ENCODE data around the gene TMEM187.
A peak's percentile ranks its signal among the peaks of the same experiment; 100 is the strongest.

The TMEM187 gene

DNA sequence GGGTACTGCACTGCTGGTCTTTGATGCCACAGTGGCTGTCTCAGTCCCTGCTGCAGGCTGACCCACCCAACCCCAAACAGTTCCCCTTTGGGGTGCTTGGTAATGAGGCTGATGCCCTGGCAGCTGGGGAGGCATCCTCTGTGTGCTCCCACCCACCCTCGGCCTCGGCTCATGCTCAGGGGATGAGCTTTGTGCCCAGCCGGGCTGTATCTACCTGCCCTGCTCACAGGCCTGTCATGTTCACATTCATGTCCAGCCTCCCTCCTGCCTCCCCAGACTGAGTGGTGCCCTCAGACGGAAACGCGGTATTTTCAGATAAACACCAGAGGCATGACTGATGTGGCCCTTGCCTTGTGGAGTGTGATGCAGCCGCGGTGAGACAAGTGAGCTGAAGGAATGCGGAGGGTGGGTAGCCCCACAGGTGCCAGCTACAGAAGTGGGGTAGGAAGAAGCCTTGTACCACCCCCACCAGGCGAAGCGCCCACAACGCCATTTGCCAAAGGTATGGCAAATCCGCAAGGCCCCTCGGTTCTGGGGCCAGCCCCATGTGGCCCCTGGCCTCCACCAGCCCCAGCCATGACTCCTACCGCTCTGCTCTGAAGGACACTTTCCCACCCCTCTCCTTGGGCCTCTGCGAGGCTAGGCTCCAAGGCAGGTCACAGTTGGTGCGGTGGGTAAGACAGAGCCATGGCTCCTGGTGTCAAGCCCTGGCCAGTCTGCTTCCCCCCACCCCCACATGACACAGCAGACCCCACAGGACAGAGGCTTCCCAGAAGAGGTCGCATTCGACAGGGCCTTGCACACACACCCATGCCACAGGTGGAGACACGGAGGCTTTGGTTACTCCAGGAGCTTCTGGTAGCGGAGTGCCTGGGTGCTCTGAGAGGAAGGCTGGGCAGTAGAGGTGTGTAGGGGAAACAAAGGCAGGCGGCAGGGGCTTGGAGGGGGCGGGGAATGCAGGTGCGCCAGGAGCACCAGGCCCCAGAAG lies 26.3 kb upstream of the TMEM187 start:
- no peak overlapping the region for H3K27ac Mint-ChIP-seq
- peaks cover 14% of the 10 kb centered on the region for H3K36me3 Mint-ChIP-seq (ENCODE audit: low read depth)
- H3K9me3 Mint-ChIP-seq, result no peaks in the 10 kb centered on the region
- H3K4me1 Mint-ChIP-seq (ENCODE audit: low read depth), result peaks cover 16% of the 10 kb centered on the region
- no peak overlapping the region for H3K4me3 Mint-ChIP-seq
- H3K27me3 Mint-ChIP-seq (ENCODE audit: low read depth), result no peaks in the 10 kb centered on the region

DNA sequence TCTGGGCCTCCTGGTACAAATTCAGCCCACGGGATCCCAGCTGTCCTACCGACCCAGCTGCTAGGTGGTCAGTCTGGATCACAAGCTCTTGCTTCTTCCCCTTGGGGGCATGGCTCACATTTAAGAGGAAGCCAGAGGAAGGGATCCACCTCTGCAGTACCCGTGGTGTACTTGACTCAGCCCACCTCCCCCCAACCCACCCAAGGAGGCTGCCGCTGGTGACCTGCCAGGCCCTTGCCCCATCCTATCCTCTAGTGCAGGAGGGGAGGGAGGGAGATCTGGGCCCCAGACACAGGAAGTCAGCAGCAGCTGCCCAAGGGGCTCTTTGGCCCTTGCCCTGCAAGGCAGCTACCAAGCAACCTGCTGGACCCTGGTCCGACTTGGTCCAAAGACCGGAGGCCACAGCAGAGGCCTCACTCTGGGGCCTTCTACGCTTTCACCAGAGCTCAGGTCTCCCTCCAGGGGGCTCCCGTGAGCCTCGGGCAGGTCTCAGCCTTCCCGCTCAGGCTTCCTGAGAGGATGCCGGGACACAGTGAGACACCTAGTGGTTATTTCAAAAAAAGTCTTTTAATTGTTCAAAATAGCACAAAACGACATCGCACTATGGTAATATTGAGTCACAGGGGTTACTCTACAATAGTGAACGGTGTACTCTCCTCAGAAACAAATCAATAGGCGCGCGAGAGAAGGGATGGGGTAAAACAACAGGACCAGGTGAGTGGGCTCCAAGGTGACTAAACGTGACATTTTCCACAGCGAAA lies 25.4 kb upstream of the TMEM187 start:
- Mint-ChIP-seq H3K4me1 (ENCODE audit: low read depth) (peaks cover 14% of the 10 kb centered on the region), H3K36me3 (ENCODE audit: low read depth) (peaks cover 17% of the 10 kb centered on the region), H3K27me3 (ENCODE audit: low read depth) (no peaks in the 10 kb centered on the region), H3K27ac (peak overlapping the region; percentile 87), H3K9me3 (no peaks in the 10 kb centered on the region), H3K4me3 (peak overlapping the region; percentile 3)

DNA sequence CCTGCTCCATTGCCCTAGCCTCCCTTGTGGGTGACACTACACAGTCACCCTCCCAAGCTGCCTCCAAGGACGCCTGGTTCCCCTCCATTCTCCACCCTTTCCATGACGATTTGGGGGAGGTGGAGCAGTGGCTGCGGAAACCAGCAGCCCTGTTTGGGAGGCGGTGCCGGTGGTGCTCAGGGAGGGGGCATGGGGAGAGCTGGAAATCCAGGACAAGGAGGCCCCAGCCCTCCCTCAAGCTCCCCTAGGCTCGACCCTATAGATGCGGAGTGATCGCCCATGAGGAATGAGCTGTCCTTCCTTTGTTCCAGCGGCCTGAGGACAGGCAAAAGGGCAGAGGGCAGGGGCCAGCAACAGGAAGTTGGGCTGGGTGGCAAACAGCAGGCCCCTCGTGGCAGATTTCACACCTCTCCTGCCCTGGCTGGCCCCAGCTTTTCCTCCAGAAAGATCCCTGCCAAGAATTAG lies 24.5 kb upstream of the TMEM187 start:
- H3K36me3 Mint-ChIP-seq (ENCODE audit: low read depth), result peaks cover 17% of the 10 kb centered on the region

DNA sequence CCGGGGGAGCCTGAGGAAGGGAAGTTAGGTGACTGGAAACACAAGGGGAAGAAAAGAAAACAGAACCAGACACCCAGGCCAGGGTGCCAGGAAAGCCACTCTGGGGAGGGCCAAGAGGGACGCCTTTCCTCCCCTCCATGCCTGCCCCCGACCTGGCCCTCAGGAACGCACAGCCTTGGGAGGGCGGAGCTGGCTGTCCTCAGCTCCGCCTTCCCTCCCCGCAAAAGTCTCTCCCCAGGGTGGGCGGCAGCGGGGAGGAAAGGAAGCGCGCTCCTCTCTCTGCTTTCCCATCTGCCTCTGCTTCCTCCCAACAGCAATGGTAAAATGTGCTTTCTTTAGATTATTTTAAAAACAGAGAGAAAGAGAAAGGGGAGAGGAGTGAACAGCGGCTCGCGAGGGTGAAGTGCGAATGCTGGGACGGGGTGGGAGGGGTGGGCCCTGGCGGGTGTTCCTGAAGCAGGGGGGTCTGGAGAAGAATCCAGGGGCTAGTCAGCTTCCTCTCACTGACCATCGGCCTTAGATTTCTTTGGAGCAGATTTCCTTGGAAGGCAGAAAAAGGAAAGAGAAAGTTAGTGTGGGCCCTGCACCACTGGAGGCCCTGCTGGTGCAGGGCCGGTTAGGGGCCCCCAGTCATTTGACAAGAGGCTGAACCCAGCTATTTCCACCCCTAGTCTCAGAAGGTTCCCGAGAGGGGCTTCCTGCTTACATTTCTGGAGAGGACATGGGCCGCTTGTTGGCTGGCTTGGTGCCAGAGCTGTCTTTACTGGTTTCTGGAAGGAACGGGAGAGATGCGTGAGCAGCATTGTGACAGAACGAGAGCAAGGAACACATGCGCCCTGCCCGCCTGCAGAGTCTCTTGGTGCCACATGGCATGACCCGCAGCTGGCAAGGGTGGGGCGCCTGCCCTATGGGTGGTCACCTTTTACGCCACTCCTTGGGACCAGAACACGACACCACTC lies 23.4 kb upstream of the TMEM187 start:
- H3K27me3 Mint-ChIP-seq (ENCODE audit: low read depth), result no peaks in the 10 kb centered on the region
- H3K4me1 Mint-ChIP-seq (ENCODE audit: low read depth), result peaks cover 14% of the 10 kb centered on the region
- peak overlapping the region; percentile 25 for H3K4me3 Mint-ChIP-seq
- peak overlapping the region; percentile 31 for H3K27ac Mint-ChIP-seq
- peaks cover 19% of the 10 kb centered on the region for H3K36me3 Mint-ChIP-seq (ENCODE audit: low read depth)
- H3K9me3 Mint-ChIP-seq, result no peaks in the 10 kb centered on the region

More for the DNA sequence above, 24.5 kb upstream of the TMEM187 start:
- peaks cover 14% of the 10 kb centered on the region for H3K4me1 Mint-ChIP-seq (ENCODE audit: low read depth)
- no peak overlapping the region for H3K4me3 Mint-ChIP-seq
- H3K27me3 Mint-ChIP-seq (ENCODE audit: low read depth), result no peaks in the 10 kb centered on the region
- H3K27ac Mint-ChIP-seq, result peak overlapping the region; percentile 41
- no peaks in the 10 kb centered on the region for H3K9me3 Mint-ChIP-seq

DNA sequence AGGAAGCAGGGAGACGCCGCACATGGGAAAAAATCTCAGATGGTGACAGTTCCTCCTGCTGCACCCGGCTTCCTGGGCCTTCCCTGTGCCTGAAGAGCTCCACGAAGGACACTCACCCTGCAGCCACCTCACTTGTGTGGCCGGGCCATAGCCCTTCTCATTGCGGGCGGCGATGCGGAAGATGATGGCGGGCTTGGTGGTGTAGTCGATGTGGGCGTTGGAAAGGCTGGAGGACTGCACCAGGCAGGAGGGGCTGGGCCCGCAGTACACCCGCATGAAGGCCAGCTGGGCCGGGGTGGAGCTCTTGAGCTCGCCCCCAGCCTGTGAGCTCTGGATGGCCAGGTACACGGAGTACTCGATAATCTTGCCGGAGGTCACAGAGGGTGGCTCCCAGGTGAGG lies 22.4 kb upstream of the TMEM187 start:
- H3K4me3 Mint-ChIP-seq, result no peak overlapping the region
- H3K27me3 Mint-ChIP-seq (ENCODE audit: low read depth), result no peaks in the 10 kb centered on the region
- peaks cover 11% of the 10 kb centered on the region for H3K4me1 Mint-ChIP-seq (ENCODE audit: low read depth)
- H3K36me3 Mint-ChIP-seq (ENCODE audit: low read depth), result peaks cover 17% of the 10 kb centered on the region
- H3K27ac Mint-ChIP-seq, result no peak overlapping the region
- H3K9me3 Mint-ChIP-seq, result no peaks in the 10 kb centered on the region

DNA sequence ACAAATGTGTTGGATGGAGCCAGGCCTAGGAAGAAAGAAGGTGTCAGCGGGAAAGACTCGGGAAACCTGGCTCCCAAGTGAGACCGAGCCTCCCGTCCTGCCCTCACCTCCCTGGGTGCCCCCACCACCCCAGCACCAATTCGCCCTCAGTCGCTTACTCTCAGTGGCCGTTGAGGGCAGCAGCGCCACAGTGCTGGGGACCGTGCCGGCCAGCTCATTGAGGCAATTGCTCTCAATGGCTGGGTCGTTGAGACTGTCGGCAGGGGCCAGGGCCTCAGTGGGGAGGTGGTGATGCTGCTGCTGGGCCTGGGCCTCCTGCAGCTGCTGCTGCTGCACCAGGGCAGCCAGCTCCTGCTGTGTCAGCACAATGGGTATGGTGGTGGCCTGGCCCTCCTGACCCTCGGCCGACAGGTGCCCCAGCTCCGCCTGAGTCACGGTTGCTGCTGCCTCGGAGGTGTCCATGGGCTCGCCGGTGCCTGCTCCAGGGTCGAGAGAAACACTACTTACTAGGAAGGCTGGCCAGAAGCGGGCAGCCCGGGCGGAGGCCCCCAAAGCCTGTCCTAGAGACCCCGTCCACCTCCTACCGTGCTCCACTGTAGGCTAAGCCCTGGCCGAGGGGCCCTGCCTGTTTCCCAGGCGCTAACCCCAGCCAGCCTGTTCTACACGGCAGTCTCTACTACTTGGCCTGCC lies 20.7 kb upstream of the TMEM187 start:
- no peak overlapping the region for H3K27ac Mint-ChIP-seq

DNA sequence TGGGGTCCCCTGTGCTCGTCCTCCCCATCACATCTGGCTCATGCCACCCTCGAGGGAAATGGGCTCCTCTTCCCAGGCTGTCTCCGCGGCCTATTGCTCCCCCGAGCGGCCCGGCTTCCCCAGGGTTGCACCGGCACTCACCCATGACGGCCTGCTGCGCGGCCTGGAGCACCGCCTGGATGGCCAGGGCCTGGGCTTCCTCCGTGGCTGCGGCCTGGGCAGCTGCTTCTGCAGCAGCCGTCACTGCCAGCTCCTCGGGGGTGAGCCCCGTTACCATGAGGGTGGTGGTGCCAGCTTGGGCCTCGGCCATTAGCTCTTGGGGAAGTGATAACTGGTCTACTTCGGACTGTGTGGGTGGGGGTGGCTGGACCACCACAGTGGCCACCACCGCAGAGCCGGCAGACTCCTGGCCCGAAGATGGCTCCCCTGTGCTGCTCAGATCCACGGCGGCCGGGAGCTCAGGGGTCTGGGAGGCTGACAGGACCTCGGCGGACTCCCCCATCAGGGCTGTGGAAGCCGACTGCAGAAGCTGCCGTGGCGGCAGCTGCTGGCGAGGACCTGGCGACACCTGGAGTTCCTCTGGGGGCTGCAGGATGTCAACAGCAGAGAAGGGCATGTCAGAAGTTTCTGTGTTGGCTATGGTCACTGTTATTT lies 20.1 kb upstream of the TMEM187 start:
- Mint-ChIP-seq H3K4me3 (no peak overlapping the region), H3K4me1 (ENCODE audit: low read depth) (peaks cover 11% of the 10 kb centered on the region), H3K36me3 (ENCODE audit: low read depth) (peaks cover 18% of the 10 kb centered on the region), H3K27ac (no peak overlapping the region), H3K9me3 (no peaks in the 10 kb centered on the region), H3K27me3 (ENCODE audit: low read depth) (no peaks in the 10 kb centered on the region)

More for the DNA sequence above, 20.7 kb upstream of the TMEM187 start:
- no peaks in the 10 kb centered on the region for H3K27me3 Mint-ChIP-seq (ENCODE audit: low read depth)
- no peaks in the 10 kb centered on the region for H3K9me3 Mint-ChIP-seq
- H3K36me3 Mint-ChIP-seq (ENCODE audit: low read depth), result peaks cover 20% of the 10 kb centered on the region
- H3K4me3 Mint-ChIP-seq, result no peak overlapping the region
- peaks cover 13% of the 10 kb centered on the region for H3K4me1 Mint-ChIP-seq (ENCODE audit: low read depth)

DNA sequence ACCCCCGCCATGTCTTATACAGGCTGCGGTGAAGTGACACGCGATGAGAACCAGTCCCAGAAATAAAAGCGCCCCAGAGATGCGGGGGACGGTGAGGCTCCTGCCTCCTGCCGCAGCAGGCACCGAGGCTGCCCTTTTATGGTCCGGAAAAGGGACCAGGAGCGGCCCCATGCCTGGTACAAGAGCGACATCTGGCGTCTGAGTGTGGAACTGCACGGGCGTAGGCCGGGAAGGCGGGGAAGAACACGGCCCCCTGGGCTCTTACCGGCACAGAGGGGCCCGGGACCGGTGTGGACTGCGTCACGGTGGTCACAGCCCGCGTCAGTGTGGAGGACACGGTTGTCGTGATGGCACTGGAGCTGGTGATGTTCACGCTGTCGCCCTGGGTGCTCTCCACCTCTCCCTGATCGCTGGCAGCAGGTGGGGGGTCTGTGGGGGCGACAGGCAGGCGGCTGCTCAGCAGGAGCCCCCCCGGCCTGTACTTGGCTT lies 19.2 kb upstream of the TMEM187 start:
- Mint-ChIP-seq H3K36me3 (ENCODE audit: low read depth) (peaks cover 20% of the 10 kb centered on the region), H3K27ac (no peak overlapping the region)

DNA sequence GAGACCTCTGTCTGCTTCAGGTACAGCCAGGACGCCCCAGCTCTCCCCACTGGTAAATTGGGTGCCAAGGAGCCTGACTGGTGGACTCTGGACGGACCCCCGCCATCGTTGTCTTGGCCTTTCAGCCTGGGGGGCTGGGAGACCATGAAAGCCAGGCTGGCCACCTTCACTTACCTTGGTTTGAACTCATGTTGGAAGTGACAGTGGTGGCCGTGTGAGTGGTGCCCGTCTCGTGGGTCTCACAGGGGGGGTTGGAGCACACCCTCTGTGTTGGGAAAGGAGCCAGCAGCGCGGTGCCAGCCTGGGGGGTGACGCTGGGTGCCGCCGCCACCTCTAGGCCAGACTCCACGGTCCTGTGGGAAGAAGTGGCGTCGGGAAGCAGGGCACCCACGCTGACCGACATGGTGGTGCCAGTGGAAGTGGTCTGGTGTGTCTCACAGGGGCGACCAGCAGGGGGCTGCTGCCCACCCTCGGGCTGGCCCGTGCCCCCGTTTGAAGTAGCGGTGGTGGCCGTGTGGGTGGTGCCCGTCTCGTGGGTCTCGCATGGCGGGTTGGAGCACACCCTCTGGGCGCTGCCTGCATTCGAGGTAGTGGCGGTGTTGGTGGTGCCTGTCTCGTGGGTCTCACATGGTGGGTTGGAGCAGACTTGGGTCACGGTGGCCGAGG lies 18.5 kb upstream of the TMEM187 start:
- Mint-ChIP-seq H3K4me3 (no peak overlapping the region), H3K4me1 (ENCODE audit: low read depth) (peaks cover 10% of the 10 kb centered on the region), H3K36me3 (ENCODE audit: low read depth) (peaks cover 21% of the 10 kb centered on the region), H3K27ac (no peak overlapping the region), H3K27me3 (ENCODE audit: low read depth) (no peaks in the 10 kb centered on the region), H3K9me3 (no peaks in the 10 kb centered on the region)

More for the DNA sequence above, 19.2 kb upstream of the TMEM187 start:
- Mint-ChIP-seq H3K4me3 (no peak overlapping the region), H3K4me1 (ENCODE audit: low read depth) (peaks cover 10% of the 10 kb centered on the region), H3K27me3 (ENCODE audit: low read depth) (no peaks in the 10 kb centered on the region), H3K9me3 (no peaks in the 10 kb centered on the region)

DNA sequence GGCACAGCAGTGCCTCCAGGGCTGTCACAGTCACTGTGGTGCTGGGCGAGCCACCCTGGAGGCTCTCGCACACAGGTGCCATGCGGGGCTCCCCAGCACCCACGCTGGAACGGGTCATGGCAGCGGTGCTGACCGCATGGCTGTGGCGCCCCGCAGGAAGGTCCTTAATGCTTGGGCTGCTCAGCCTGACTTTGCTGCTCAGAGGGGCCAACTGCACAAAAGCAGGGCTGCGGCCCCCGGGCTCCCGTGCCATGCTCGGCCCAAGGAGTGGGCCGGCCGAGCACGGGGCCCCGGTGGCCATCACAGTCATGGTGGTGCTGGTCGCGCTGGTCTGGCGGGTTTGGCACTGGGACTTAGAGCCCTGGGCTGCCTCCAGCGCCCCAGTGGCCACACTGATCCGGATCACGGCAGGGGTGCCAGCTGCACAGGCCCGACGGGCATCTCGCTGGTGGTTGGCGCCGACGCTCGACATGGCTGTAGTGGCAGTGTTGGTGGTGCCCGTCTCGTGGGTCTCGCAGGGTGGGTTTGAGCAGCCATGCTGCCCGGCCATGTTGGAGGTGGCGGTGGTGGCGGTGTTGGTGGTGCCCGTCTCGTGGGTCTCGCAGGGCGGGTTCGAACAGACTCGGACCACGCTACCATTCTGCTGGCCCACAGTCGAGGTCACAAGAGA lies 17.9 kb upstream of the TMEM187 start:
- H3K4me1 Mint-ChIP-seq (ENCODE audit: low read depth), result peaks cover 6% of the 10 kb centered on the region
- no peak overlapping the region for H3K4me3 Mint-ChIP-seq
- no peak overlapping the region for H3K27ac Mint-ChIP-seq
- no peaks in the 10 kb centered on the region for H3K27me3 Mint-ChIP-seq (ENCODE audit: low read depth)
- H3K9me3 Mint-ChIP-seq, result no peaks in the 10 kb centered on the region
- peaks cover 19% of the 10 kb centered on the region for H3K36me3 Mint-ChIP-seq (ENCODE audit: low read depth)

DNA sequence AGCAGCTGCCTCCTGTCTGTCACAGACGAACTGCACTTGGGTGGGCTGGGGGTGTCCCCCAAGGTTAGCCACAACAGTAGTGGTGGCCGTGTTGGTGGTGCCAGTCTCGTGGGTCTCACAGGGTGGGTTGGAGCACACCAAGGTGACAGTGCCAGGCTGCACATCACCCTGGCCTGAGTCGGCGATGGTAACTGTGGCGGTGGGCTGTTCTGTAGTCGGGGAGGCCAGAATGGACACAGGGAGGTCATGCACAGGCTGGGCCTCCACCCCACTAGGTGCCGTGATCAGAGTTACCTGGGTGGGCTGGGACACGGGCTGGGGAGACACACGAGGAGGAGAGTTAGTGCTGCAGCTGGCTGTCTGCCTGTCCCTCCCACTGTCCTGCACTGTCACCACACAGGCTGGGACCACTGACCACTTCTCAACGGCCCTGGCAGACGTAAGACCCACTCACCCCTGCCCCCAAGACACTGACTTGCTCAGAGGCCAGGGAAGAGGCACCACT lies 17.3 kb upstream of the TMEM187 start:
- H3K4me1 Mint-ChIP-seq (ENCODE audit: low read depth), result peaks cover 5% of the 10 kb centered on the region
- H3K27me3 Mint-ChIP-seq (ENCODE audit: low read depth), result no peaks in the 10 kb centered on the region
- H3K4me3 Mint-ChIP-seq, result no peak overlapping the region
- peak overlapping the region; percentile 52 for H3K27ac Mint-ChIP-seq
- H3K9me3 Mint-ChIP-seq, result no peaks in the 10 kb centered on the region
- peaks cover 18% of the 10 kb centered on the region for H3K36me3 Mint-ChIP-seq (ENCODE audit: low read depth)
